Measurements from ENCODE around the gene DYNC2LI1.

DNA sequence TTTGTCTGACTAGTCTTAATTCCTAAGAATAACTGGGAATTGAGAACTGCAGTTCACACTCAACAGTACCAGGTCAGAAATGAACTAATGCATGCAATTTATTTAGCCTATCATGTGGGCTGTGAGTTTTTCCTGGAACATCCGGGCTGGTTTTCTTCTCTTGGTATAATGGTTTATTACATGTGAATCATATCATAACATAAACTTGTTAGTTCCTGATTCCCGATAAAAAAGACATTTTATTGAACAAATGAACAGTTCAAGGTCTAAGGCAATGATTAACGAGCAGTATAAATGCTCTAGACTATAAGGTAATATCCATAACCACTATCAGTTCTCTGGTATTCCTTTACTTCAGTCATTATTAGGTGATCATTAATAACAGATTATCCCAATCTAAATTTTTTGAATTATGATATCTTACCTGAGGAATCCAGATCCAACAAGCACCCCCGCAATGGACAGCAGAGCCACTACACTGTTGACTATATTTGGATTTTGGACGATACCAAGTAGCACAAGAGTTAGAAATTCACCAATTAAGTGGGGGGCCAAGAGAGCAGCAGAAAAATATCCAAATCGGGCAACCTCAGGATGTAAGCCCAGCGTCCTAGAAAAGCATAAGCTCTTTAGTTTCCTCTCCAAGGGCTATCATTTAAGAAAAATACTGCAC is 45.8 kb downstream of the DYNC2LI1 start:
- TF ChIP-seq POLR2A (IDR thresholded peaks at IDR 0.05) (no peak), EP300 (IDR thresholded peaks at IDR 0.05) (no peak), POLR2AphosphoS5 (IDR thresholded peaks at IDR 0.05) (no peak)
- TF ChIP-seq, protein P1, sequence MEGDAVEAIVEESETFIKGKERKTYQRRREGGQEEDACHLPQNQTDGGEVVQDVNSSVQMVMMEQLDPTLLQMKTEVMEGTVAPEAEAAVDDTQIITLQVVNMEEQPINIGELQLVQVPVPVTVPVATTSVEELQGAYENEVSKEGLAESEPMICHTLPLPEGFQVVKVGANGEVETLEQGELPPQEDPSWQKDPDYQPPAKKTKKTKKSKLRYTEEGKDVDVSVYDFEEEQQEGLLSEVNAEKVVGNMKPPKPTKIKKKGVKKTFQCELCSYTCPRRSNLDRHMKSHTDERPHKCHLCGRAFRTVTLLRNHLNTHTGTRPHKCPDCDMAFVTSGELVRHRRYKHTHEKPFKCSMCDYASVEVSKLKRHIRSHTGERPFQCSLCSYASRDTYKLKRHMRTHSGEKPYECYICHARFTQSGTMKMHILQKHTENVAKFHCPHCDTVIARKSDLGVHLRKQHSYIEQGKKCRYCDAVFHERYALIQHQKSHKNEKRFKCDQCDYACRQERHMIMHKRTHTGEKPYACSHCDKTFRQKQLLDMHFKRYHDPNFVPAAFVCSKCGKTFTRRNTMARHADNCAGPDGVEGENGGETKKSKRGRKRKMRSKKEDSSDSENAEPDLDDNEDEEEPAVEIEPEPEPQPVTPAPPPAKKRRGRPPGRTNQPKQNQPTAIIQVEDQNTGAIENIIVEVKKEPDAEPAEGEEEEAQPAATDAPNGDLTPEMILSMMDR (IDR thresholded peaks at IDR 0.05): no peak
